Ovary (tissue), 9 donors: ENCODE measurements around the gene CARMIL3. TPM values are rescaled to one million over a fixed set of nuclear protein-coding genes. Genes with fewer than 3 reads are reported as not detected.

Experiments used
- DNase-seq, 5 donors: peaks; one replicate each; pipeline ENCODE4 v3.0.0-alpha.2; 2019 to 2020
- H3K27ac ChIP-seq, 2 donors: fragments of 200-600 bp; one replicate each; pipeline versions ENCODE4 v1.5.1 to v1.8.0; 2019 to 2022
- H3K27me3 ChIP-seq: fragments of 200-600 bp; one replicate; pipeline ENCODE4 v1.8.0; 2022
- H3K36me3 ChIP-seq: fragments of 200-600 bp; sonication (generic); one replicate; pipeline ENCODE4 v1.5.1; 2019
- H3K4me1 ChIP-seq: one replicate; pipeline ENCODE4 v1.8.1; 2013; ENCODE audit warnings: mild to moderate bottlenecking, moderate library complexity; ENCODE audit not compliant: insufficient read depth
- H3K4me3 ChIP-seq: fragments of 200-600 bp; sonication (generic); one replicate; pipeline ENCODE4 v1.5.1; 2017
- H3K9me3 ChIP-seq, 2 donors: fragments of 200-600 bp in 1 of 2; sonication (generic) in 1 of 2; one replicate each; pipeline versions ENCODE4 v1.5.1 to v1.8.1; 2013 to 2019; ENCODE audit warnings: mild to moderate bottlenecking in 1 of 2, moderate library complexity in 1 of 2
- EP300 ChIP-seq: sonication (generic); formaldehyde crosslinking; IDR thresholded peaks from one replicate; pipeline ENCODE4 v1.6.1; 2017; ENCODE audit warnings: antibody characterized with exemption
- POLR2A ChIP-seq: fragments of 450-650 bp; IDR thresholded peaks from one replicate; pipeline ENCODE4 v1.6.1; 2017; ENCODE audit warnings: antibody characterized with exemption, mild to moderate bottlenecking, moderate library complexity
- WGBS, 3 donors: extraction: QIAGEN DNeasy Blood & Tissue Kit in 1 of 3; methylation state at CpG; one replicate each; pipeline versions ENCODE4 v1.1.5 to v1.1.7; 2013 to 2017; 5-methylcytosine and 5-hydroxymethylcytosine counted together
- intact Hi-C, 4 donors: fragments of 100-400 bp; cut with DNase I; formaldehyde crosslinking; loops; one replicate each; pipeline versions ENCODE4 v1.11.0 to v1.15.1; 2022 to 2023
- polyA plus RNA-seq, 2 donors: library from polyadenylated mRNA; stranded (reverse); fragments of 200-250 nt in 1 of 2; fragments of 350-450 nt in 1 of 2; fragmentation: Illumina TruSeq in 1 of 2; extraction: RNeasy Lipid Tissue Mini Kit (QIAGEN cat#74804) in 1 of 2; gene quantifications; one replicate each; pipeline ENCODE4 v1.2.3, GENCODE V29; 2013 to 2014
- total RNA-seq, 7 donors: library from RNA; depleted of rRNA in 2 of 7; stranded (reverse); fragments of >200 nt in 2 of 7; fragmentation: NEBNext Ultra II Directional in 3 of 7; extraction: Animal tissue kit (Norgen Biotek cat#: 25700) in 3 of 7; gene quantifications; one replicate each; pipeline versions ENCODE4 v1.1.0 to v1.2.4, GENCODE V29; 2016 to 2023
- TF ChIP-seq, protein P1 (sequence below), 3 donors: fragments of 450-650 bp in 2 of 3; fragments of 200-600 bp in 1 of 3; IDR thresholded peaks; one replicate each; pipeline versions ENCODE4 v1.5.1 to v1.8.0; 2016 to 2022; ENCODE audit warnings: antibody characterized with exemption in 3 of 3, mild to moderate bottlenecking in 1 of 3
- donor health status: DM: no; HTN: no; CAD: no; lungs with moderate emphysema.
- donor health status: DM: no; HTN: no; CAD: no.
- donor health status: Bipolar disorder and iron deficiency.
- donor health status: DM: yes; HTN: yes; CAD: no.
- donor health status: DM: no; HTN: no; CAD: no.
- donor health status: DM: yes; HTN: yes; CAD: no.

Gene CARMIL3
- total and polyA plus RNA-seq, 9 donors, result 0.08 to 1.3 (median 0.25) TPM; not detected in 1

DNA sequence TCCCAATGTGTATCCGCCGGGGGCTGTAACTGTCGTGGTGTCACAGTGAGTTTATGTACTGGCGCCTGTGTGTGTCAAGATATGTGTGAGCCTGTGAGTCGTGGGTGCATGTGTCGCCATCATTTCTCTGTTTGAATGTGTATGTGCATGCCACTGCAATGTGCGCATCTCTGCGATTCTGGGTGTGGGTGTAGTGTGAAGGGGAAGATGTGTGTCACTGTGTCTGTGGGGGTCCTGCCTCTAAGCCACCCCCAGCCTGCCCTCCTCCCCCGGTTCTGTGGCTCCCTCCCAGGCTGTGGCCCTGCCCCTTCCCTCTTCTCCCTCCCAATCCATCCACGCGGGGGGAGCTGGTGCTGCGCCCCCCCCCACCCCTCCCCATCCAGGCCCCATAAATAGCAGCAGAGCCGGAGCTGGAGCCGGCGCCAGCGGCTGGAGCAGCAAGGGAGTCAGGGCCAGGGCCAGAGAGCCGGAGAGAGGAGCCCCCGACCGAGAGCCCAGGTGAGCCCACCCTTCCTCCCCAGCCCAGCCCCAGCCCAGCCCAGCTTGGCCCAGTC is 19.4 kb downstream of the CARMIL3 start, which contains the start of gene CPNE6:
Gene CPNE6, plus strand, starts transcription at position 419 of the 554 bp plus-strand sequence. CDS start 1,375 bp downstream, outside the sequence.
- Histone ChIP-seq H3K9me3 (no peaks in the 10 kb centered on the region), H3K4me1 (no peaks in the 10 kb centered on the region), H3K4me3 (no peak within 1 kb of the TSS), H3K27ac (no peak within 1 kb of the TSS), H3K36me3 (no peaks in the 10 kb centered on the region), H3K27me3 (no peaks in the 10 kb centered on the region)
- TF ChIP-seq POLR2A, result no peak
- TF ChIP-seq, protein P1, sequence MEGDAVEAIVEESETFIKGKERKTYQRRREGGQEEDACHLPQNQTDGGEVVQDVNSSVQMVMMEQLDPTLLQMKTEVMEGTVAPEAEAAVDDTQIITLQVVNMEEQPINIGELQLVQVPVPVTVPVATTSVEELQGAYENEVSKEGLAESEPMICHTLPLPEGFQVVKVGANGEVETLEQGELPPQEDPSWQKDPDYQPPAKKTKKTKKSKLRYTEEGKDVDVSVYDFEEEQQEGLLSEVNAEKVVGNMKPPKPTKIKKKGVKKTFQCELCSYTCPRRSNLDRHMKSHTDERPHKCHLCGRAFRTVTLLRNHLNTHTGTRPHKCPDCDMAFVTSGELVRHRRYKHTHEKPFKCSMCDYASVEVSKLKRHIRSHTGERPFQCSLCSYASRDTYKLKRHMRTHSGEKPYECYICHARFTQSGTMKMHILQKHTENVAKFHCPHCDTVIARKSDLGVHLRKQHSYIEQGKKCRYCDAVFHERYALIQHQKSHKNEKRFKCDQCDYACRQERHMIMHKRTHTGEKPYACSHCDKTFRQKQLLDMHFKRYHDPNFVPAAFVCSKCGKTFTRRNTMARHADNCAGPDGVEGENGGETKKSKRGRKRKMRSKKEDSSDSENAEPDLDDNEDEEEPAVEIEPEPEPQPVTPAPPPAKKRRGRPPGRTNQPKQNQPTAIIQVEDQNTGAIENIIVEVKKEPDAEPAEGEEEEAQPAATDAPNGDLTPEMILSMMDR (IDR thresholded peaks at IDR 0.05), result no peak
- no peak for TF ChIP-seq EP300
- peak in 1 of 5 donors; percentile 7 for DNase-seq
- intact Hi-C loops, result no loop called here
- WGBS, 3 donors, result 33 to 39% (median 37%) methylated on average over 16 to 19 of the region's 19 CpGs

DNA sequence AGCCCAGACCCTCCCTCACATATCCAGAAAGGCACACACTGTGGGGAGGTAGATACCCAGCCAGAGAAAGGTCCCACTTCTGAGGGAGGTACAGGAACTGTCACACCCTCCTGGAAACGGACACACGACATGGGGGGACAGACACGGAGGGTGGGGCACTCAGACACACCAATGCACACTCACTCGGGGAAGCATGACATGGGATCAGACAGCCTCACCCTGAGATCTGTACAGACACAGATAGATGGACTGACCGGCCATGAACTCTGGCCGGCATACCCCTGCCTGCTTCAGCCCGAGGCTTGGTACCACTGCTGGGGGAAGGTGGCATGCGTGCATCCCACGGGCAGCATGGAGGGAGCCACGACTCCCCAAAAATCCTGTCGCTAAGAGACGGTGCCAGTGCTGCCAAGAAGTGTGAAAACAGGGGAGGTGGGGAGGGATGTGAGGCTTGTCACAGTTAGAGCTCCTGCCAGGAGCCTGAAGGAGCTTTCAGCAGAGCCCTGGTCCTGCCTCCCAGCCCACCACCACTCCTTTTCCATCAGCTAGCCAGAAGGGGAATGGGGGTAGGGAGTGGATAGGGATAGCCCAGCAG is 20.1 kb downstream of the CARMIL3 start:
- WGBS, 3 donors, result 34 to 51% (median 45%) methylated on average over 12 of the region's 12 CpGs
- DNase-seq, result no peak
- intact Hi-C loops, result no loop called here

GRCh38 chr14:24072436-24072835 is 20.6 kb downstream of the CARMIL3 start:
- 42 to 52% (median 52%) methylated on average over 7 of the region's 7 CpGs for WGBS, 3 donors
- Histone ChIP-seq H3K27ac (no peak overlapping the region), H3K4me1 (no peaks in the 10 kb centered on the region), H3K4me3 (no peak overlapping the region), H3K9me3 (no peaks in the 10 kb centered on the region), H3K27me3 (no peaks in the 10 kb centered on the region), H3K36me3 (no peaks in the 10 kb centered on the region)
- intact Hi-C loops, result no loop called here
- DNase-seq, result no peak
- TF ChIP-seq, protein P1 (IDR thresholded peaks at IDR 0.05), result no peak
- TF ChIP-seq POLR2A (no peak), EP300 (no peak)

More for the DNA sequence above, 20.1 kb downstream of the CARMIL3 start:
- no peaks in the 10 kb centered on the region for H3K36me3 ChIP-seq
- H3K27me3 ChIP-seq, result no peaks in the 10 kb centered on the region
- TF ChIP-seq EP300 (no peak), POLR2A (no peak)
- TF ChIP-seq, protein P1 (IDR thresholded peaks at IDR 0.05), result no peak
- no peak overlapping the region for H3K4me3 ChIP-seq
- H3K4me1 ChIP-seq, result no peaks in the 10 kb centered on the region
- no peak overlapping the region for H3K27ac ChIP-seq
- no peaks in the 10 kb centered on the region for H3K9me3 ChIP-seq

DNA sequence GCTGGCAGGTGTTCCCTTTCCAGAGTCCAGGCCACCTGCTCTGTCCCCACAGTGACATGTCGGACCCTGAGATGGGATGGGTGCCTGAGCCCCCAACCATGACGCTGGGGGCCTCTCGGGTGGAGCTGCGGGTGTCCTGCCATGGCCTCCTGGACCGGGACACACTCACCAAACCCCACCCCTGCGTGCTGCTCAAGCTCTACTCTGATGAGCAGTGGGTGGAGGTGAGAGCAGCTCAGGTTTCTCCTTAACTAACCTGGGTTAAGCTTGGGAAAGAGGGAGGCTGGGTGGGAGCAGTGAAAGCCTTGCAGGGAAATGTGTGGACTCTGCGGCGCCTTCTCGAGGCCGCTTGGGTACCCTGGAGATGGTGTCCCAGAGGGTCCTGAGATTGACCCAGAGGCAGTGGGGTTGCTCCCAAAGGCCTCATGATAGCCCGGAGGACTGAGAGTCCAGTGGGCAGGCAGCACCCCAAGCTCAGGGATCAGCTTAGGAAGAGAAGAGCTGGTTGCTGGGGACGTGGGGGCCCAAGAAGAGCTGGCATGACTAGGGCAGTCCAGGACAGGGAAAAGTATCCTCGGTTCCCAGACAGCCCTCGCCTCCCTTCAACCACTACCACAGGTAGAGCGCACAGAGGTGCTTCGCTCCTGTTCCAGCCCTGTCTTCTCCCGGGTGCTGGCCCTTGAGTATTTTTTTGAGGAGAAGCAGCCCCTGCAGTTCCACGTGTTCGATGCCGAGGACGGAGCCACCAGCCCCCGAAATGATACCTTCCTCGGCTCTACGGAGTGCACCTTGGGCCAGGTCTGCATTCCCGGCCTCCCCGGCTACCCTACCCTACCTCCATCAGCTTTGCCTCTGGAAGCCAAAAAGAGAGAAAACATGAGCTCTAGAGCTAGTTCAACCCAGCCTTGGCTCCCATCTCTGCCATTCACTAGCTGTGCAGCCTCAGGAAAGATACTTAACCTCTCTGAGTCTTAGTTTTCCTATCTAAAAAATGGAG is 21.4 kb downstream of the CARMIL3 start:
- WGBS, 3 donors, result 81 to 85% (median 83%) methylated on average over 26 of the region's 26 CpGs
- Histone ChIP-seq H3K27me3 (no peaks in the 10 kb centered on the region), H3K27ac (no peak overlapping the region), H3K9me3 (no peaks in the 10 kb centered on the region), H3K4me1 (no peaks in the 10 kb centered on the region), H3K36me3 (no peaks in the 10 kb centered on the region), H3K4me3 (no peak overlapping the region)
- TF ChIP-seq POLR2A, result no peak
- no peak for DNase-seq
- intact Hi-C loops, result no loop called here
